Esophagus muscularis mucosa (tissue), 3 donors: ENCODE measurements around the gene CPB2.

ENCODE experiments used
- POLR2A ChIP-seq: fragments of 450-650 bp; IDR thresholded peaks from one replicate; pipeline ENCODE4 v1.6.1; 2017; ENCODE audit warnings: antibody characterized with exemption, moderate library complexity, mild to moderate bottlenecking, low read depth
- TF ChIP-seq, protein P1 (sequence below), 3 experiments: fragments of 200-600 bp in 2 of 3; fragments of 450-650 bp in 1 of 3; sonication (generic) in 2 of 3; IDR thresholded peaks; one replicate each; pipeline ENCODE4 v1.5.1; 2017 to 2019; ENCODE audit warnings: antibody characterized with exemption in 3 of 3, mild to moderate bottlenecking in 2 of 3, moderate library complexity in 1 of 3

DNA sequence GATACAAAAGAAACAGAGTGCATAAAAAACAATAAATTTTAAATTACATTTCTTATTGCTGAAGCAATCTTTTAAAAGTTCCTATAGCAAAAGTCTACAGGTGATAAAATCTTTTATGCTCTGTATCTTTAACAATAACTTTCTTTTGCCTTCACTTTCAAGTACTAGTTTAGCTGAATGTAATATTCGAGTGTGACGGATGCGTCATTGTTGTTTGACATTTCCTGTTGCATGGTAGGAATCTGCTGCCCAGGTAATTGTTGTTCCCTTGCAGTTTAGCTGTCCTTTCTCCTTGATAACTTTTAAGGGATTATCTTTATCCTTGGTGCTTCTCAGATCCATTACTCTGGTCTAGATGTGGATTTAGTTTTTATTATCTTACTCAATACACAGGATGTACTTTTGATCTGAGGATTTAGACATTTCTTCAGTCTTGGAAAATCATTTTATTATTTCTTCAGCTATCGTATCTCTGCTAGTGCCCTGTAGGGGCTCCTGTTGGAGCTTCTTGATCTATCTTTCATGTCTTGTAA is 2.1 kb upstream of the CPB2 start:
- no peak for TF ChIP-seq POLR2A
- TF ChIP-seq, protein P1, sequence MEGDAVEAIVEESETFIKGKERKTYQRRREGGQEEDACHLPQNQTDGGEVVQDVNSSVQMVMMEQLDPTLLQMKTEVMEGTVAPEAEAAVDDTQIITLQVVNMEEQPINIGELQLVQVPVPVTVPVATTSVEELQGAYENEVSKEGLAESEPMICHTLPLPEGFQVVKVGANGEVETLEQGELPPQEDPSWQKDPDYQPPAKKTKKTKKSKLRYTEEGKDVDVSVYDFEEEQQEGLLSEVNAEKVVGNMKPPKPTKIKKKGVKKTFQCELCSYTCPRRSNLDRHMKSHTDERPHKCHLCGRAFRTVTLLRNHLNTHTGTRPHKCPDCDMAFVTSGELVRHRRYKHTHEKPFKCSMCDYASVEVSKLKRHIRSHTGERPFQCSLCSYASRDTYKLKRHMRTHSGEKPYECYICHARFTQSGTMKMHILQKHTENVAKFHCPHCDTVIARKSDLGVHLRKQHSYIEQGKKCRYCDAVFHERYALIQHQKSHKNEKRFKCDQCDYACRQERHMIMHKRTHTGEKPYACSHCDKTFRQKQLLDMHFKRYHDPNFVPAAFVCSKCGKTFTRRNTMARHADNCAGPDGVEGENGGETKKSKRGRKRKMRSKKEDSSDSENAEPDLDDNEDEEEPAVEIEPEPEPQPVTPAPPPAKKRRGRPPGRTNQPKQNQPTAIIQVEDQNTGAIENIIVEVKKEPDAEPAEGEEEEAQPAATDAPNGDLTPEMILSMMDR (IDR thresholded peaks at IDR 0.05), result no peak
